Measurements from ENCODE around the gene BEND4.

Gene BEND4

GRCh38 chr4:42078184-42078801, 74.2 kb downstream of the BEND4 start:
- DNase-seq (ENCODE audit: low read depth, low spot score) = no peak
- in situ Hi-C loops (cut with HindIII; ENCODE audit: low sequenced_read_pairs) = no loop called here
- H3K4me3 ChIP-seq (ENCODE audit: low read depth, low read length) = no peak overlapping the region
- TF ChIP-seq CTCF (IDR thresholded peaks at IDR 0.05; ENCODE audit: low read depth, low read length) = no peak

GRCh38 chr4:42074294-42074693, 78.2 kb downstream of the BEND4 start:
- DNase-seq (ENCODE audit: low read depth, low spot score) = no peak
- in situ Hi-C loops (cut with HindIII; ENCODE audit: low sequenced_read_pairs) = no loop called here
- H3K4me3 ChIP-seq (ENCODE audit: low read depth, low read length) = no peak overlapping the region
- TF ChIP-seq CTCF (IDR thresholded peaks at IDR 0.05; ENCODE audit: low read depth, low read length) = no peak

- no peak for TF ChIP-seq CTCF (IDR thresholded peaks at IDR 0.05; ENCODE audit: low read depth, low read length)
These were observed 82.0 kb downstream of the BEND4 start for GRCh38 chr4:42070463-42070862.

GRCh38 chr4:42067264-42067663, 85.2 kb downstream of the BEND4 start:
- in situ Hi-C loops (cut with HindIII; ENCODE audit: low sequenced_read_pairs) = no loop called here
- no peak overlapping the region for H3K4me3 ChIP-seq (ENCODE audit: low read depth, low read length)
- no peak for TF ChIP-seq CTCF (IDR thresholded peaks at IDR 0.05; ENCODE audit: low read depth, low read length)
- DNase-seq (ENCODE audit: low read depth, low spot score) = no peak

More at GRCh38 chr4:42070463-42070862, 82.0 kb downstream of the BEND4 start:
- H3K4me3 ChIP-seq (ENCODE audit: low read depth, low read length) = no peak overlapping the region
- in situ Hi-C loops (cut with HindIII; ENCODE audit: low sequenced_read_pairs) = no loop called here
- DNase-seq (ENCODE audit: low read depth, low spot score) = no peak

GRCh38 chr4:42066402-42066801, 86.1 kb downstream of the BEND4 start:
- DNase-seq (ENCODE audit: low read depth, low spot score) = no peak
- TF ChIP-seq CTCF (IDR thresholded peaks at IDR 0.05; ENCODE audit: low read depth, low read length) = no peak
- in situ Hi-C loops (cut with HindIII; ENCODE audit: low sequenced_read_pairs) = no loop called here
- no peak overlapping the region for H3K4me3 ChIP-seq (ENCODE audit: low read depth, low read length)

Measured in astrocyte of the spinal cord (primary cell).